Lower leg skin (tissue), 3 donors: ENCODE results near the gene PRKCH.

Source experiments
- CTCF ChIP-seq, 3 donors: fragments of 450-650 bp; IDR thresholded peaks; one replicate each; pipeline ENCODE4 v1.5.1; 2016; ENCODE audit warnings: antibody characterized with exemption in 3 of 3, mild to moderate bottlenecking in 3 of 3, moderate library complexity in 2 of 3
- POLR2A ChIP-seq, 2 donors: fragments of 450-650 bp; IDR thresholded peaks; one replicate each; pipeline ENCODE4 v1.6.1; 2016 to 2017; ENCODE audit warnings: antibody characterized with exemption in 2 of 2, mild to moderate bottlenecking in 1 of 2, moderate library complexity in 1 of 2

- TF ChIP-seq POLR2A (IDR thresholded peaks at IDR 0.05) (no peak), CTCF (IDR thresholded peaks at IDR 0.05) (no peak)
These were observed 42.9 kb downstream of the PRKCH start for GRCh38 chr14:61364243-61364642.
